ENCODE results near the gene FCGR3B.
A peak's percentile ranks its signal among the peaks of the same experiment; 100 is the strongest.
"Not testable (repeated sequence)": the region's sequence is repeated elsewhere in the genome, so short reads cannot be mapped to it uniquely, and the experiment has no call there.

The FCGR3B gene

GRCh38 chr1:161662684-161663339 is 31.8 kb upstream of the FCGR3B start, which contains the start of gene FCGR2B:
TSS of gene FCGR2B (plus strand) at chr1:161663143. CDS start at chr1:161663242, 99 bp downstream.
- not testable (repeated sequence) for H3K9me3 ChIP-seq (ENCODE audit: control insufficient read depth, insufficient read depth, low read length); H3K36me3 ChIP-seq (ENCODE audit: control insufficient read depth, low read length); H3K27me3 ChIP-seq (ENCODE audit: control insufficient read depth, low read length); H3K79me2 ChIP-seq (ENCODE audit: control insufficient read depth, low read length); H3K9me2 ChIP-seq (replicated peaks; ENCODE audit: control insufficient read depth, low read length); H4K20me1 ChIP-seq (ENCODE audit: control insufficient read depth, insufficient read depth, low read depth, low read length); H3K4me1 ChIP-seq (ENCODE audit: control insufficient read depth, low read length); H3K27ac ChIP-seq (ENCODE audit: low read depth, low read length); H3F3A ChIP-seq (ENCODE audit: control insufficient read depth, insufficient read depth); H3K4me3 ChIP-seq (ENCODE audit: low read length)
- H3K4me2 ChIP-seq (ENCODE audit: low read length), result peak within 1 kb of the TSS; percentile 26; the same call in 1 of the 2 replicates

GRCh38 chr1:161661660-161662311 is 30.8 kb upstream of the FCGR3B start:
- not testable (repeated sequence) for H3K9me3 ChIP-seq (ENCODE audit: control insufficient read depth, insufficient read depth, low read length); H3K79me2 ChIP-seq (ENCODE audit: control insufficient read depth, low read length); H4K20me1 ChIP-seq (ENCODE audit: control insufficient read depth, insufficient read depth, low read depth, low read length); H3F3A ChIP-seq (ENCODE audit: control insufficient read depth, insufficient read depth); H3K27ac ChIP-seq (ENCODE audit: low read depth, low read length); H3K4me1 ChIP-seq (ENCODE audit: control insufficient read depth, low read length); H3K27me3 ChIP-seq (ENCODE audit: control insufficient read depth, low read length); H3K4me2 ChIP-seq (ENCODE audit: low read length); H3K4me3 ChIP-seq (ENCODE audit: low read length); H3K9me2 ChIP-seq (replicated peaks; ENCODE audit: control insufficient read depth, low read length); H3K36me3 ChIP-seq (ENCODE audit: control insufficient read depth, low read length)

- H3K4me2 ChIP-seq (ENCODE audit: low read length); H3K4me3 ChIP-seq (ENCODE audit: low read length); H3K36me3 ChIP-seq (ENCODE audit: control insufficient read depth, low read length); H3F3A ChIP-seq (ENCODE audit: control insufficient read depth, insufficient read depth); H3K4me1 ChIP-seq (ENCODE audit: control insufficient read depth, low read length); H4K20me1 ChIP-seq (ENCODE audit: control insufficient read depth, insufficient read depth, low read depth, low read length); H3K27ac ChIP-seq (ENCODE audit: low read depth, low read length); H3K9me2 ChIP-seq (replicated peaks; ENCODE audit: control insufficient read depth, low read length); H3K79me2 ChIP-seq (ENCODE audit: control insufficient read depth, low read length); H3K27me3 ChIP-seq (ENCODE audit: control insufficient read depth, low read length); H3K9me3 ChIP-seq (ENCODE audit: control insufficient read depth, insufficient read depth, low read length): not testable (repeated sequence)
Measured at GRCh38 chr1:161658524-161658923, 27.5 kb upstream of the FCGR3B start.

- H3K27ac ChIP-seq (ENCODE audit: low read depth, low read length); H3K4me1 ChIP-seq (ENCODE audit: control insufficient read depth, low read length); H4K20me1 ChIP-seq (ENCODE audit: control insufficient read depth, insufficient read depth, low read depth, low read length); H3K27me3 ChIP-seq (ENCODE audit: control insufficient read depth, low read length); H3K4me2 ChIP-seq (ENCODE audit: low read length); H3K36me3 ChIP-seq (ENCODE audit: control insufficient read depth, low read length); H3F3A ChIP-seq (ENCODE audit: control insufficient read depth, insufficient read depth); H3K4me3 ChIP-seq (ENCODE audit: low read length); H3K79me2 ChIP-seq (ENCODE audit: control insufficient read depth, low read length); H3K9me2 ChIP-seq (replicated peaks; ENCODE audit: control insufficient read depth, low read length); H3K9me3 ChIP-seq (ENCODE audit: control insufficient read depth, insufficient read depth, low read length): not testable (repeated sequence)
Measured at GRCh38 chr1:161653971-161654370, 23.0 kb upstream of the FCGR3B start.

- H4K20me1 ChIP-seq (ENCODE audit: control insufficient read depth, insufficient read depth, low read depth, low read length); H3K9me3 ChIP-seq (ENCODE audit: control insufficient read depth, insufficient read depth, low read length); H3K4me1 ChIP-seq (ENCODE audit: control insufficient read depth, low read length); H3K36me3 ChIP-seq (ENCODE audit: control insufficient read depth, low read length); H3K4me2 ChIP-seq (ENCODE audit: low read length); H3F3A ChIP-seq (ENCODE audit: control insufficient read depth, insufficient read depth); H3K4me3 ChIP-seq (ENCODE audit: low read length); H3K27me3 ChIP-seq (ENCODE audit: control insufficient read depth, low read length); H3K79me2 ChIP-seq (ENCODE audit: control insufficient read depth, low read length); H3K9me2 ChIP-seq (replicated peaks; ENCODE audit: control insufficient read depth, low read length); H3K27ac ChIP-seq (ENCODE audit: low read depth, low read length): not testable (repeated sequence)
Measured at GRCh38 chr1:161653541-161653940, 22.6 kb upstream of the FCGR3B start.

All from DOHH2 (cell line).